Hepatocyte (in vitro differentiated cells): ENCODE data around the gene COL5A1. TPM values are rescaled to one million over a fixed set of nuclear protein-coding genes. Genes with fewer than 3 reads are reported as not detected.

Experiments
- DNase-seq: peaks from one replicate; pipeline ENCODE4 v3.0.0-alpha.2; 2016; ENCODE audit warnings: low spot score
- H2AFZ ChIP-seq: fragments of 200-600 bp; sonication (generic); 2 replicates; pipeline ENCODE4 v1.6.0; 2016; ENCODE audit warnings: antibody characterized with exemption, mild to moderate bottlenecking
- H3K27ac ChIP-seq: fragments of 200-600 bp; sonication (generic); 2 replicates; pipeline ENCODE4 v1.5.1; 2016; ENCODE audit warnings: mild to moderate bottlenecking
- H3K27me3 ChIP-seq: fragments of 200-600 bp; sonication (generic); 2 replicates; pipeline ENCODE4 v1.6.1; 2016
- H3K36me3 ChIP-seq: fragments of 200-600 bp; sonication (generic); replicated peaks from 2 replicates; pipeline ENCODE4 v1.5.1; 2016; ENCODE audit warnings: low read depth; ENCODE audit not compliant: insufficient read depth
- H3K4me1 ChIP-seq: fragments of 200-600 bp; sonication (generic); 2 replicates; pipeline ENCODE4 v1.5.1; 2016; ENCODE audit warnings: mild to moderate bottlenecking, moderate library complexity; ENCODE audit not compliant: insufficient read depth
- H3K4me2 ChIP-seq: fragments of 200-600 bp; sonication (generic); 2 replicates; pipeline ENCODE4 v1.6.0; 2016
- H3K4me3 ChIP-seq: fragments of 200-600 bp; sonication (generic); 2 replicates; pipeline ENCODE4 v1.5.1; 2016; ENCODE audit warnings: mild to moderate bottlenecking
- H3K79me2 ChIP-seq: fragments of 200-600 bp; sonication (generic); 2 replicates; pipeline ENCODE4 v1.6.0; 2017; ENCODE audit warnings: mild to moderate bottlenecking
- H3K9me2 ChIP-seq: fragments of 200-600 bp; sonication (generic); replicated peaks from 2 replicates; pipeline ENCODE4 v1.6.0; 2017; ENCODE audit warnings: mild to moderate bottlenecking; ENCODE audit not compliant: insufficient read depth
- H3K9me3 ChIP-seq: fragments of 200-600 bp; sonication (generic); 2 replicates; pipeline ENCODE4 v1.5.1; 2016; ENCODE audit warnings: low read depth, mild to moderate bottlenecking
- H4K20me1 ChIP-seq: fragments of 200-600 bp; sonication (generic); 2 replicates; pipeline ENCODE4 v1.6.0; 2016; ENCODE audit warnings: mild to moderate bottlenecking; ENCODE audit not compliant: insufficient read depth, poor library complexity, severe bottlenecking
- EZH2 ChIP-seq: fragments of 200-600 bp; sonication (generic); IDR thresholded peaks from 2 replicates; pipeline ENCODE4 v1.6.1; 2016; ENCODE audit warnings: antibody characterized with exemption, mild to moderate bottlenecking, borderline replicate concordance
- EZH2phosphoT487 ChIP-seq: fragments of 200-600 bp; sonication (generic); IDR thresholded peaks from one replicate; pipeline ENCODE4 v1.6.1; 2018; ENCODE audit warnings: antibody characterized with exemption, mild to moderate bottlenecking, low read depth, moderate library complexity; ENCODE audit not compliant: unreplicated experiment, severe bottlenecking
- WGBS: methylation state at CpG from one replicate; pipeline ENCODE4 v1.1.6; 2016; ENCODE audit warnings: low lambda C conversion rate; ENCODE audit errors: missing lambda C conversion rate; 5-methylcytosine and 5-hydroxymethylcytosine counted together
- polyA plus RNA-seq: library from polyadenylated mRNA; unstranded; fragments of >200 nt; fragmentation: Nextera tagmentation; extraction: Ambion mirVana; gene quantifications from 2 replicates; pipeline ENCODE4 v1.2.1, GENCODE V29; 2016
- total RNA-seq: library from RNA; depleted of rRNA; stranded (reverse); fragments of >200 nt; gene quantifications from 2 replicates; pipeline ENCODE4 v1.2.3, GENCODE V29; 2014
- TF ChIP-seq, protein P1 (sequence below): fragments of 200-600 bp; sonication (generic); IDR thresholded peaks from 2 replicates; pipeline ENCODE4 v1.5.1; 2016; ENCODE audit warnings: antibody characterized with exemption, mild to moderate bottlenecking; ENCODE audit not compliant: poor library complexity

Gene COL5A1
- total and polyA plus RNA-seq, 2 experiments from 2014 or later: 342 to 347 TPM

GRCh38 chr9:134740071-134740470, 98.5 kb downstream of the COL5A1 start:
- no peak overlapping the region for H3K27ac ChIP-seq
- no peak overlapping the region for H2AFZ ChIP-seq
- H3K4me2 ChIP-seq: no peak overlapping the region
- no peaks in the 10 kb centered on the region for H3K9me3 ChIP-seq
- no peaks in the 10 kb centered on the region for H3K27me3 ChIP-seq
- H3K36me3 ChIP-seq: no peaks in the 10 kb centered on the region
- H3K4me3 ChIP-seq: no peak overlapping the region
- no peaks in the 10 kb centered on the region for H4K20me1 ChIP-seq
- H3K9me2 ChIP-seq: no peaks in the 10 kb centered on the region
- TF ChIP-seq EZH2phosphoT487 (no peak), EZH2 (no peak)
- TF ChIP-seq, protein P1, sequence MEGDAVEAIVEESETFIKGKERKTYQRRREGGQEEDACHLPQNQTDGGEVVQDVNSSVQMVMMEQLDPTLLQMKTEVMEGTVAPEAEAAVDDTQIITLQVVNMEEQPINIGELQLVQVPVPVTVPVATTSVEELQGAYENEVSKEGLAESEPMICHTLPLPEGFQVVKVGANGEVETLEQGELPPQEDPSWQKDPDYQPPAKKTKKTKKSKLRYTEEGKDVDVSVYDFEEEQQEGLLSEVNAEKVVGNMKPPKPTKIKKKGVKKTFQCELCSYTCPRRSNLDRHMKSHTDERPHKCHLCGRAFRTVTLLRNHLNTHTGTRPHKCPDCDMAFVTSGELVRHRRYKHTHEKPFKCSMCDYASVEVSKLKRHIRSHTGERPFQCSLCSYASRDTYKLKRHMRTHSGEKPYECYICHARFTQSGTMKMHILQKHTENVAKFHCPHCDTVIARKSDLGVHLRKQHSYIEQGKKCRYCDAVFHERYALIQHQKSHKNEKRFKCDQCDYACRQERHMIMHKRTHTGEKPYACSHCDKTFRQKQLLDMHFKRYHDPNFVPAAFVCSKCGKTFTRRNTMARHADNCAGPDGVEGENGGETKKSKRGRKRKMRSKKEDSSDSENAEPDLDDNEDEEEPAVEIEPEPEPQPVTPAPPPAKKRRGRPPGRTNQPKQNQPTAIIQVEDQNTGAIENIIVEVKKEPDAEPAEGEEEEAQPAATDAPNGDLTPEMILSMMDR: no peak
- H3K4me1 ChIP-seq: peaks cover 5% of the 10 kb centered on the region
- WGBS: 87% methylated on average over 16 of the region's 16 CpGs
- peaks cover 3% of the 10 kb centered on the region for H3K79me2 ChIP-seq
- DNase-seq: no peak

DNA sequence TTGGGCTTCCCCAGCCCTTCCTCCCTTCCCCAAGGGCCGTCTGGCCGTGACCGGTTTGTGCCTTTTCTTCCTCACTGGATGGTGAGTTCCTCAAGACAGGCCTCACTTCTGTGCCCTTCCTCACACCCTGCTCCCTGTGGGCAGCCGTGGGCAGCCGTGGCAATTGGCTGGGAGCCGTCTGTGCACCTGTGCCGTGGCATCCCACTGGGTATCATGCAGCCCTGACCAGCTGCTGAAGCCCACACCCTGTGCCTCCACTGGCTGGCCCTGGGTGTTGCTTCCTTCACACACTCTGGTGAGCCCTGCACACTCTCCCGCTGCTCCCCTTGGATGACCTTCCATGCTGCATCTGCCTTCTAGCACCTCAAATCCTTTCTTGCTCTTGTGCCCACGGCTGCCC, 100.2 kb downstream of the COL5A1 start:
- Histone ChIP-seq H3K27me3 (no peaks in the 10 kb centered on the region), H3K27ac (no peak overlapping the region), H3K4me1 (no peaks in the 10 kb centered on the region), H3K4me3 (no peak overlapping the region), H4K20me1 (no peaks in the 10 kb centered on the region), H3K36me3 (no peaks in the 10 kb centered on the region), H3K9me3 (no peaks in the 10 kb centered on the region), H3K4me2 (no peak overlapping the region), H3K9me2 (no peaks in the 10 kb centered on the region), H3K79me2 (peaks cover 3% of the 10 kb centered on the region), H2AFZ (no peak overlapping the region)
- no peak for DNase-seq
- 84% methylated on average over 9 of the region's 9 CpGs for WGBS
- TF ChIP-seq, protein P1: no peak
- TF ChIP-seq EZH2phosphoT487 (no peak), EZH2 (no peak)

- Histone ChIP-seq H3K9me3 (no peaks in the 10 kb centered on the region), H3K4me1 (no peaks in the 10 kb centered on the region), H4K20me1 (no peaks in the 10 kb centered on the region), H3K4me3 (no peak overlapping the region), H3K36me3 (no peaks in the 10 kb centered on the region), H3K27ac (no peak overlapping the region), H3K27me3 (no peaks in the 10 kb centered on the region), H2AFZ (no peak overlapping the region), H3K79me2 (peaks cover 3% of the 10 kb centered on the region), H3K4me2 (no peak overlapping the region), H3K9me2 (no peaks in the 10 kb centered on the region)
- 84% methylated on average over 22 of the region's 22 CpGs for WGBS
- TF ChIP-seq EZH2: no peak
- TF ChIP-seq, protein P1: no peak
- TF ChIP-seq EZH2phosphoT487: no peak
- no peak for DNase-seq
These were observed 101.4 kb downstream of the COL5A1 start for GRCh38 chr9:134742822-134743535.
